GM21390 (cell line): ENCODE results near the gene OCA2.
"Not testable (repeated sequence)": the region's sequence is repeated elsewhere in the genome, so short reads cannot be mapped to it uniquely, and the experiment has no call there.

Experiments used
- ATAC-seq: cut with Tn5 transposase; IDR thresholded peaks from one replicate; pipeline ENCODE4 v1.9.1; 2021; ENCODE audit not compliant: unreplicated experiment

Gene OCA2

GRCh38 chr15:27958911-27959578 is 140.1 kb downstream of the OCA2 start:
- no peak for ATAC-seq

DNA sequence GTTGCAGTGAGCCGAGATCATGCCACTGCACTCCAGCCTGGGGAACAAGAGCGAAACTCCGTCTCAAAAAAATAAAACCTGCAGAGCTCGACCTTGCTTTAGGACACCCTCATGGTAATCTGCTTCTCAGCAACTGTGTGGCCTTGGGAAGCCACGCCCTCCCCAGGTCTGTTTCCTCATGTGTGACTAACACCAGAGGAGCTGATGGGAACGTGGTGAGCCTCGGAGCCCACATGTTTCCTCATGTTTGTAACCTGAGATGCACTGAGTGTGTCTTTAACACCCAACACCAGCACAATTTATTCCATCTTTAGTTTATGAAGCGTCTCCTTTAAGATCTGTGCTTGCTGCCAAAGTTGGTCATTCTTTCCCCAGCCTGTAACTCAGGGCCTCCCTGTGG is 142.8 kb downstream of the OCA2 start:
- no peak for ATAC-seq

- no peak for ATAC-seq
Measured at GRCh38 chr15:27955087-27955486, 144.0 kb downstream of the OCA2 start.

DNA sequence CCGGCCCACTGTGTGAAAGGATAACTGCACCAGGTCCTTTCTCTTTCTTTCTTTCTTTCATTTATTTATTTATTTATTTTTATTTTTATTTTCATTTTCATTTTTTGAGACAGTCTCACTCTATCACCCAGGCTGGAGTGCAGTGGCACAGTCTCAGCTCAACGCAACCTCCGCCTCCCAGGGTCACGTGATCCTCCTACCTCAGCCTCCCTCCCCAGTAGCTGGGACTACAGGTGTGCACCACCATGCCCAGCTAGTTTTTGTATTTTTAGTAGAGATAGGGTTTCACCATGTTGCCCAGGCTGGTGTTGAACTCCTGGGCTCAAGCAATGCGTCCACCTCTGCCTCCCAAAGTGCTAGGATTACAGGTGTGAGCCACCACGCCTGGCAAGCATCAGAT is 146.5 kb downstream of the OCA2 start:
- not testable (repeated sequence) for ATAC-seq

- no peak for ATAC-seq
Measured at GRCh38 chr15:27951191-27951890, 147.8 kb downstream of the OCA2 start.

DNA sequence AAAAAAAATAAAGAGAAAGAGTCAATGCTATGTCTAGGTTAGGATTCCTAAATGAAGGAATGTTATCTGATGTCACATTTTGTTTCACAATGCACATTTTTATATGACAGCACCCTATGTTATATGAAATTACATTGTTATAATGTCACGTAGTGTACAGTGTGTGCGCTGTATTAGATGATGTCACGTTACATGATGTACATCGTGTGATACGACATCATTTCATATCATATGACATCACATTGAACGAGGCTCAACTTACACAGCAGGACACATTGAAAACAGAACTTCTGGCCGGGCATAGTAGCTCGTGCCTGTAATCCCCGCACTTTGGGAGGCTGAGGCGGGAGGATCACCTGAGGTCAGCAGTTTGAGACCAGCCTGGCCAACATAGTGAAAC is 150.0 kb downstream of the OCA2 start:
- no peak for ATAC-seq

- ATAC-seq, result no peak
Measured at GRCh38 chr15:27939246-27939645, 159.9 kb downstream of the OCA2 start.

GRCh38 chr15:27937851-27938250 is 161.3 kb downstream of the OCA2 start:
- no peak for ATAC-seq

GRCh38 chr15:27936164-27936563 is 163.0 kb downstream of the OCA2 start:
- no peak for ATAC-seq

DNA sequence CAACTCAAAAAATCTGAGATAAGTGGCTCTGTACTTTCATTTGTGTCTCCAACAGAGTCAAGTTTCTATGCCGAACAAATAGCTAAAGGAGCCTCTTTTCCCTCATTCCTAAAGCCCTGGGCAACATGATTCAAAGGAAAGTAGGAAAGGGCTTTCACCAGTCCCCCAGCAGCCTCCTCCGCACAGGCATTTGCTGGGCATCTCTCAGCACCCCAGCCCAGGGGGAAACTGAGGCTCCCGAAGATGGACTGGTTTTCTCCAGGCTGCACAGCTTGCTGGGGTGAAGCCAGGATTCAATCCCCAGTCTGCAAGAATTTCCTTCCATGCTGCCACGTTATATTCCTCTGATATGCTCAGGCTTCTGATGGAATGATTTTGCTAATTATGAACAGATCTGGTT is 163.8 kb downstream of the OCA2 start:
- ATAC-seq, result no peak

DNA sequence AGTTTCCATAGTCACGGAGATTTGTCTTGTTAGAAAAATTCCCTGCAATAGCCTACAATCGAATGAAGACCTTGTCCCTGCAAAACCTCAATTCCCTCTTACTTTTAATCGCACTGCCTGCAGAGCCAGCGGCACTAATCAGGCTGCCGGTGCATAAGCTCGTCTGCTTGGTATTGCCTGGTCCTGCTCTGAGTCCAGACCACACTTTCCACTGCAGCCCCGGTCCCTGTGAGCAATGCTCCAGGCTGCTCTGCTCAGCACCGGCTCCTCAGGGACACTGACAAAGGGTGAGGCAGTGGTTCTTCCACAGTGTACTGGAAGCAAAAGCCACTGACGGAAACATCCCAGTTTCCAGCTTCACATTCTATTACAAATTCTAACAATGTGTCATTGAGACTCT is 164.3 kb downstream of the OCA2 start:
- no peak for ATAC-seq

- no peak for ATAC-seq
Measured at GRCh38 chr15:27933562-27933961, 165.6 kb downstream of the OCA2 start.

GRCh38 chr15:27932600-27932999 is 166.5 kb downstream of the OCA2 start:
- no peak for ATAC-seq

DNA sequence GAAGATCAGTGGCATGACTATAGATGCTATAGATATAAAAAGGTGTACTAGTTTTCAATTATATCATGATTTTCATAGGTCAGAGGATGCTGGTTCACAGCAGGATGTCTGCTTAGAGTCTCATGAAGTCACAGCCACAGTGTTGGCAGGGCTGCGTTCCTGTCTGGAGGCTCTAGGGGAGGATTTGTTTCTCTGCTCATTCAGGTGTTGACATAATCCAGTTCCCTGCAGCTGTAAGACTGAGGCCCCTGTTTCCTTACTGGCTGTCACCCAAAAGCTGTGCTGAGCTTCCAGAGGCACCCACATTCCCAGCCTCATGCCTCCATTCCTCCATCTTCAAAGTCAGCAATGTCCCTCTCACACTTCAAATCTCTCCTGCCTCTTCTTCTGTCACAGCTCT is 170.7 kb downstream of the OCA2 start:
- ATAC-seq, result no peak

DNA sequence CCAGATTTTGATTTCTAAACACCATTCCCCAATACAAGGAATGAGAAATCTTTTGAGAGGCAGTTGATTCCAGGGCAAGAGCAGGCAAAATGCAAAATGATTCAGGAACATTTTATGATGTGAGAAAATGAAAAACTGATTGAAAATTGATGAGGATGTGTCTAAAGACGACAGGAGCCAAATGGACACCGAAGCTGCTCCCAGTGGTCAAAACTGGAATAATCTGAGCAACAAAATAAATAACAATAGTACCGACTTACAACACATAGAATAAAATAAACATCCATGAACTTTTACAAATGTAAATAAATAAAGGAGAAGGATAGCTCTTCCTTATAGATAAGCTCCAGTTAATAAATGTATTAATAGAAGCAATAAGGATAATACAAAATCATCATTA is 186.8 kb downstream of the OCA2 start:
- no peak for ATAC-seq

DNA sequence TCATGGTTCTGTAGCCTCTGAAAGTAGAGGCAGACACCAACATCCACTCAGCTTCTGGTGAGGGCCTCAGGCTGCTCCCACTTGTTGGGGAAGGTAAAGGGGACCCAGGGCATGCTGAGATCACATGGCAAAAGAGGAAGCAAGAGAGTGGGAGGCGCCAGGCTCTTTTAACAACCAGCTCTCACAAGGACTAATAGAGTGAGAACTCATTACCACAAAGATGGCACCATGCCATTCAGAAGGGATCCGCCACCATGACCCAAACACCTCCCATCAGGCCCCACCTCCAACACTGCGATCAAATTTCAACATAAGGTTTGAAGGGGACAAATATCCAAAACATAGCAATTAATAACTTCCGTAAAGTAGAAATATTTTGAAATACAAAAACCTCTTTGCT is 192.3 kb downstream of the OCA2 start:
- ATAC-seq, result no peak

DNA sequence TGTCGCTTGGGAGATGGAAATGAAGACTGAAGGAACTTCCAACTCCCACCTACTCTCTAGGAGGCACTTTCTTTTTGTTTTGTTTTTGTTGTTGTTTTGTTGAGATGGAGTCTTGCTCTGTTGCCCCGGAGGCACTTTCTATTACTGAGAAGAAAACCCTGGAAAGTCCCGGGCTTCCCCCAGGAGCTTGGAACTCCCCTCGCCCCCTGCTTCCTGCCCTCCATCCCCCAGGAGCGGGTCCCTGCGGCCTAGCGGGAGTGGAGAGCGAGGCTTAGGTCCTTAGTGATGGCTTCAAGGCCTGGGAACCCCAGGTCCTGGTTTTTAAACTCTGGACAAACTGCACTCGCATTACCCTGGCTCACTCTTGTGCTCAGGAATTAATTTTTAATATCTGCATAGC is 195.7 kb downstream of the OCA2 start:
- no peak for ATAC-seq

GRCh38 chr15:27902680-27903385 is 196.3 kb downstream of the OCA2 start:
- no peak for ATAC-seq

GRCh38 chr15:27899583-27900285 is 199.4 kb downstream of the OCA2 start:
- no peak for ATAC-seq

- ATAC-seq, result no peak
Measured at GRCh38 chr15:27897481-27897880, 201.6 kb downstream of the OCA2 start.

DNA sequence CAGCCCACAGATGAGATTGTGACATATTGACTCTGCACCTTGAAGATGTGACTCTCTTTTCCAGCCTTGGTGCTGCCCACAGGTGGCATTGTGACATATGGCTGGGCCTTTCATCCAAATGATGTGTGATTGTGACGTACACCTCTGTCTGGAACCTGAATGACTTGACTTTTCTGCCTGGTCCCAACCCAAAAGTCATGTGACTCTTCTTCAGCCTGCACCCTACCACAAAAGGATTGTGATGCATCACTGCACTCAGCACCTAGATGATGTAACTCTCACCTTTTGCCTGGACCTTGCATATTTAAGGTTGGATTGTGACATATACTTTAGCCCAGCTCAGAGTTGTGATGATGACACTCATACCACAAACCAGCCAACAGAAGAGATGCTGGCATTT is 204.5 kb downstream of the OCA2 start:
- ATAC-seq, result no peak

- ATAC-seq, result no peak
Measured at GRCh38 chr15:27889258-27889657, 209.9 kb downstream of the OCA2 start.
